B cell (primary cell): ENCODE data around the gene PTPMT1. TPM values are rescaled to one million over a fixed set of nuclear protein-coding genes. Genes with fewer than 3 reads are reported as not detected.

ENCODE experiments used
- ATAC-seq: fragments of 200-7000 bp; cut with Tn5 transposase; one replicate; pipeline ENCODE4 v1.10.0; 2021; ENCODE audit warnings: low read depth, mild to moderate bottlenecking, moderate number of reproducible peaks, moderate library complexity
- CTCF ChIA-PET: fragments of 350-600 bp; sonication (Branson Sonifier 250); formaldehyde crosslinking; loops from one replicate; lab custom pipeline; 2021; ENCODE audit warnings: antibody characterized with exemption, inconsistent platforms; lab: Charles Lee
- POLR2A ChIA-PET: fragments of 350-600 bp; sonication (Branson Sonifier 250); formaldehyde crosslinking; loops from one replicate; lab custom pipeline; 2021; ENCODE audit warnings: antibody characterized with exemption; lab: Charles Lee
- DNase-seq: peaks from one replicate; pipeline ENCODE4 v3.0.0; 2013
- H2AFZ ChIP-seq: 2 replicates; pipeline ENCODE4 v1.6.1; 2012; ENCODE audit warnings: mild to moderate bottlenecking, low read depth, low read length; ENCODE audit not compliant: insufficient read depth, poor library complexity, severe bottlenecking
- H3K27ac ChIP-seq, 2 donors: 1 replicate in 1 of 2; 2 replicates in 1 of 2; pipeline ENCODE4 v1.5.1; 2012 to 2013; ENCODE audit warnings: low read length in 2 of 2, mild to moderate bottlenecking in 2 of 2, moderate library complexity in 1 of 2
- H3K27me3 ChIP-seq, 4 experiments: fragments of 200-600 bp in 1 of 4; sonication (generic) in 1 of 4; replicated peaks in 1 of 4; 1 replicate in 2 of 4; 2 replicates in 2 of 4; pipeline versions ENCODE4 v1.6.1 to v1.7.0; 2013 to 2016; ENCODE audit warnings: low read length in 3 of 4, mild to moderate bottlenecking in 2 of 4, mixed read lengths in 1 of 4, moderate library complexity in 1 of 4; ENCODE audit not compliant: insufficient read depth in 4 of 4, control insufficient read depth in 3 of 4; ENCODE audit errors: control extremely low read depth in 1 of 4
- H3K36me3 ChIP-seq, 2 experiments: replicated peaks in 1 of 2; 1 replicate in 1 of 2; 2 replicates in 1 of 2; pipeline versions ENCODE4 v1.6.1 to v1.7.1; 2013; ENCODE audit warnings: low read length in 1 of 2; ENCODE audit not compliant: insufficient read depth in 2 of 2, control insufficient read depth in 1 of 2; ENCODE audit errors: control extremely low read depth in 1 of 2, extremely low read depth in 1 of 2
- H3K4me1 ChIP-seq, 2 donors: fragments of 200-600 bp in 1 of 2; sonication (generic) in 1 of 2; 1 replicate in 1 of 2; 2 replicates in 1 of 2; pipeline versions ENCODE4 v1.5.1 to v1.6.1; 2013 to 2017; ENCODE audit warnings: low read length in 2 of 2; ENCODE audit not compliant: control insufficient read depth in 2 of 2, insufficient read depth in 2 of 2
- H3K4me2 ChIP-seq: replicated peaks from 2 replicates; pipeline ENCODE3; 2012; ENCODE audit warnings: mild to moderate bottlenecking, low read depth, low read length; ENCODE audit not compliant: poor library complexity, severe bottlenecking
- H3K4me3 ChIP-seq, 5 experiments: fragments of 200-600 bp in 1 of 5; sonication (generic) in 1 of 5; 1 replicate in 3 of 5; 2 replicates in 2 of 5; pipeline versions ENCODE4 v1.5.1 to v1.7.0; 2011 to 2016; ENCODE audit warnings: low read length in 4 of 5, mild to moderate bottlenecking in 4 of 5, low read depth in 2 of 5, control low read depth in 1 of 5, moderate library complexity in 1 of 5; ENCODE audit not compliant: insufficient read depth in 1 of 5; ENCODE audit errors: control extremely low read depth in 1 of 5, extremely low read depth in 1 of 5
- H3K79me2 ChIP-seq: fragments of 200-600 bp; sonication (generic); one replicate; pipeline ENCODE4 v1.6.0; 2016; ENCODE audit warnings: low read length; ENCODE audit not compliant: control insufficient read depth, insufficient read depth
- H3K9ac ChIP-seq: fragments of 200-600 bp; sonication (generic); 2 replicates; pipeline ENCODE4 v1.6.1; 2017; ENCODE audit warnings: mild to moderate bottlenecking, low read length, moderate library complexity
- H3K9me3 ChIP-seq, 3 donors: one replicate each; pipeline versions ENCODE4 v1.6.1 to v1.7.1; 2013; ENCODE audit warnings: low read length in 2 of 3; ENCODE audit not compliant: control insufficient read depth in 2 of 3, insufficient read depth in 1 of 3; ENCODE audit errors: control extremely low read depth in 1 of 3
- H4K20me1 ChIP-seq: 2 replicates; pipeline ENCODE4 v1.6.0; 2012; ENCODE audit warnings: mild to moderate bottlenecking, low read length; ENCODE audit not compliant: insufficient read depth, control insufficient read depth, poor library complexity, severe bottlenecking
- H3K27ac Mint-ChIP-seq: one replicate; pipeline ENCODE4 v1.8.0; 2021; ENCODE audit warnings: mixed read lengths
- H3K27me3 Mint-ChIP-seq: one replicate; pipeline ENCODE4 v1.8.0; 2021; ENCODE audit warnings: mixed read lengths
- H3K4me1 Mint-ChIP-seq: one replicate; pipeline ENCODE4 v1.8.0; 2021; ENCODE audit warnings: mixed read lengths
- H3K4me3 Mint-ChIP-seq: one replicate; pipeline ENCODE4 v1.8.0; 2021; ENCODE audit warnings: mixed read lengths
- H3K9me3 Mint-ChIP-seq: one replicate; pipeline ENCODE4 v1.8.0; 2022; ENCODE audit warnings: mixed read lengths; ENCODE audit not compliant: insufficient read depth
- CTCF ChIP-seq: fragments of 200-600 bp; IDR thresholded peaks from one replicate; pipeline ENCODE4 v1.8.0; 2022; ENCODE audit warnings: antibody characterized with exemption, mild to moderate bottlenecking
- EZH2 ChIP-seq: IDR thresholded peaks from 2 replicates; pipeline ENCODE4 v1.6.1; 2012; ENCODE audit warnings: borderline replicate concordance, low read depth, mild to moderate bottlenecking, moderate library complexity, low read length; ENCODE audit not compliant: insufficient read depth, poor library complexity, severe bottlenecking
- WGBS: methylation state at CpG from one replicate; pipeline ENCODE4 v1.1.5; 2013; ENCODE audit warnings: missing lambda C conversion rate; ENCODE audit not compliant: insufficient coverage; 5-methylcytosine and 5-hydroxymethylcytosine counted together
- intact Hi-C: fragments of 100-400 bp; cut with micrococcal nuclease; formaldehyde crosslinking; loops from one replicate; pipeline ENCODE4 v1.10.0; 2022
- polyA plus RNA-seq: library from polyadenylated mRNA; depleted of rRNA; stranded (reverse); fragments of >200 nt; gene quantifications from 2 replicates; pipeline ENCODE4 v1.2.3, GENCODE V29; 2012
- total RNA-seq, 2 donors: library from RNA; stranded (reverse); fragments of 120-200 nt in 1 of 2; gene quantifications; 1 replicate in 1 of 2; 2 replicates in 1 of 2; pipeline versions ENCODE4 v1.2.3 to v1.2.4, GENCODE V29; 2013 to 2022

Gene PTPMT1
- total and polyA plus RNA-seq, 2 donors (not counting 1 experiment from before 2014, with no cell fraction given) = 20.8 to 35.7 TPM

DNA sequence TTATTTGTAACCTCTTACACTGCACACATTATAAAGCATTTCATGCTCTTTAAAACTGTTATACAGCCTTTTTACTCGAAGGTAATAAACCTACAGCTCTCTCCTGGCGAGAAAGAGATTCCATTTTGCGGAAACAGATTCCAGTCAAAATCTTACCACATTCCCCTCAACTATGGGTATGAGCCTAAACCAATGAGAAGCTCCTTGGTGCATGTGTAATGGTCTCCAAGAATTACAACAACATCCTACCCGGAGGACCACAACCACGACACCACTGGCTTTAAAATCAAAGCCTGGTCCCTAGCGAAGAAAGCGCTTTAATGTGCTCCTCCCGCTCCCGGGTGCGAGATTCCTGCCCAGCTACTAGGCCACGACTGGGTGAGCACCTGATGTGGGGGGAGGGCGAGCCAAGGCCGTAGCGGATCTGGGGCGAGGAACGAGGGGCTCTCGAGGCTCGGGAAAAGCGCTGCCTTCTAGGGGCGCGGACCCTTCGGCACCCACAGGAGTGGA lies 13.3 kb upstream of the PTPMT1 start:
- Mint-ChIP-seq H3K4me3 (peak overlapping the region; percentile 99), H3K4me1 (peaks cover 47% of the 10 kb centered on the region), H3K27me3 (no peaks in the 10 kb centered on the region), H3K27ac (peak overlapping the region; percentile 93), H3K9me3 (no peaks in the 10 kb centered on the region)
- ChIA-PET CTCF (interaction anchor here (1.1 to 3.3 kb wide), 5 partner anchors 11 to 82 kb away, joined by 3 to 19 read pairs (median 3); partner anchors contain the start of gene PTPMT1), POLR2A (interaction anchor here (0.7 to 0.8 kb wide), 3 partner anchors 14 to 293 kb away, joined by 3 to 7 read pairs (median 5); partner anchors contain the start of gene PTPMT1)
- ATAC-seq = no peak
- no peak for TF ChIP-seq EZH2
- TF ChIP-seq CTCF = no peak
- Histone ChIP-seq H2AFZ (peak overlapping the region; percentile 93), H3K4me1 (peaks cover 31 to 32% of the 10 kb centered on the region in 2 donors), H3K9me3 (no peaks in the 10 kb centered on the region), H3K4me2 (peak overlapping the region; percentile 90), H3K9ac (peak overlapping the region; percentile 94), H3K36me3 (no peaks in the 10 kb centered on the region), H3K27me3 (no peaks in the 10 kb centered on the region), H3K27ac (peak overlapping the region; percentile 72 to 88), H3K79me2 (peaks cover 77% of the 10 kb centered on the region), H4K20me1 (peaks cover 28% of the 10 kb centered on the region), H3K4me3 (peak overlapping the region; percentile 65 to 94 (median 90))
- 2% methylated on average over 19 of the region's 22 CpGs for WGBS
- no peak for DNase-seq
- intact Hi-C loops = loop anchor here (2.0 to 10.0 kb wide), 6 partner anchors 43 to 1617 kb away; partner anchors contain the start of genes CSTPP1, NUP160 and SLC39A13
